T-helper 2 cell treated with Interferon-gamma antibody and Interleukin-4, amounts not matched to agents 100 ng/mL and 5 ng/mL, for 36 hours (primary cell): ENCODE measurements around the gene ARGLU1. TPM values are rescaled to one million over a fixed set of nuclear protein-coding genes. Genes with fewer than 3 reads are reported as not detected.

ENCODE experiments used
- intact Hi-C: fragments of 100-400 bp; cut with micrococcal nuclease; formaldehyde crosslinking; loops from one replicate; pipeline ENCODE4 v1.15.1; 2023
- total RNA-seq: library from RNA; stranded (reverse); gene quantifications from 2 replicates; pipeline ENCODE4 v1.2.3, GENCODE V29; 2022

The ARGLU1 gene
- total RNA-seq, 1 donor from 2014 or later: 89.4 TPM

- intact Hi-C loops: no loop called here
Measured at GRCh38 chr13:106527445-106527801, 40.5 kb downstream of the ARGLU1 start.

- intact Hi-C loops: no loop called here
Measured at GRCh38 chr13:106526738-106527444, 41.0 kb downstream of the ARGLU1 start.

GRCh38 chr13:106525865-106526264 is 42.1 kb downstream of the ARGLU1 start:
- intact Hi-C loops: no loop called here

GRCh38 chr13:106524108-106524507 is 43.8 kb downstream of the ARGLU1 start:
- intact Hi-C loops: no loop called here

GRCh38 chr13:106523576-106523975 is 44.4 kb downstream of the ARGLU1 start:
- intact Hi-C loops: no loop called here

DNA sequence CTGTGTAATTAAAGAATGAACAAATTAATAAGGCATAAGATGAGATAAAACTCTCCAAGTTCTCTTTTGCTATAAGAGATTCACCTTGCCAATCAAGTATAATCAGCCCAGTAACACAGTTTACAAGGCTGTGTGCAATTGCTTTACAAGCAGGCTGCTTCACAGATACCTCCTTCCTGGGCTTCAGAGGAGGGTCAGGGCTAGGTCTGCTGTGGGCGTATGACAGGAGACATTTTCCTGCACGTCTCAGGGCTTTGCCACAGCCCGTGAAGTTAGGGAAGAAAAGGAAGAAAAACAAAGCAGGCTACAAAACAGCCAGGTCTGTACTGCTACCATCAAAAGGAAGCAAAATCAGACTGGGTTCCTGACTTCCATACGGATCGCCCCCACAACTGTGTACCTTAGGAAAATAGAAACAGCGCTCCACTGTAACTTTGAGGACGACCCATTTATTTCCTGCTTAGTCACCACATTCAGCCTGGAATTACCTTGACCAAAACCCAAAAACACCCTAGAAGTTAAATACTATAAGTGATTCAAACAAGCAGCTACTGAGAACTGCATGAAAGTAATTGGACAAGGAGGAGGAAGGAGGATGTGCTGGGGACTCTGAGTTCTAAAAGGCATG is 44.9 kb downstream of the ARGLU1 start:
- intact Hi-C loops: no loop called here

DNA sequence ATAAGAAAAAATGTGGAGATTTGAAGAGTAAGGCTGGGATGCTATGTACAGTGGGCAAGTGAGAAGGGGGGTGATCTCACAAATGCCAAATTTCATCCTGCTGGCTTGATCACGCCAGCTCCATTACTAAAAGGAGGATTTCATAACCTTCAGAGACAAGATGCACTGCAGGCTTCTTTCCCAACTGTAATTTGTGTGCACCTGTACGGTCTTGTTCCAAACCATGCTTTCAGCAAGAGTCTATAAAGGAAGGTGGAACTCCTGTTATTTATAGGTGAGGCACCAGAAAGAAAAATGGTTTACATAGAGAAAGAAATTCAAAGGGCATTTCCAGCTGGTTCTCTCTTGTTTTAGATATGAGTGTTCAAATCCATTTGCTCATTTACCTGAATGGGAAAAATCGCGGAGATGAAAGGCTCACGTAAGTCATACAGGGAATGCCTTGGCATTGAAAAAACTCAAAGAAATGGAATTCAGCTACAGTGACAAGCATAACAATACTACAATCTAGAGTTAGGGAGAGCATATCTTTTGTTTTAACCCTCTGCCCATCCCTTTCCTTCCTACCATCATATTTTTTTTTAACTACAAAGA is 45.7 kb downstream of the ARGLU1 start:
- intact Hi-C loops: no loop called here

- intact Hi-C loops: no loop called here
Measured at GRCh38 chr13:106521095-106521799, 46.7 kb downstream of the ARGLU1 start.

DNA sequence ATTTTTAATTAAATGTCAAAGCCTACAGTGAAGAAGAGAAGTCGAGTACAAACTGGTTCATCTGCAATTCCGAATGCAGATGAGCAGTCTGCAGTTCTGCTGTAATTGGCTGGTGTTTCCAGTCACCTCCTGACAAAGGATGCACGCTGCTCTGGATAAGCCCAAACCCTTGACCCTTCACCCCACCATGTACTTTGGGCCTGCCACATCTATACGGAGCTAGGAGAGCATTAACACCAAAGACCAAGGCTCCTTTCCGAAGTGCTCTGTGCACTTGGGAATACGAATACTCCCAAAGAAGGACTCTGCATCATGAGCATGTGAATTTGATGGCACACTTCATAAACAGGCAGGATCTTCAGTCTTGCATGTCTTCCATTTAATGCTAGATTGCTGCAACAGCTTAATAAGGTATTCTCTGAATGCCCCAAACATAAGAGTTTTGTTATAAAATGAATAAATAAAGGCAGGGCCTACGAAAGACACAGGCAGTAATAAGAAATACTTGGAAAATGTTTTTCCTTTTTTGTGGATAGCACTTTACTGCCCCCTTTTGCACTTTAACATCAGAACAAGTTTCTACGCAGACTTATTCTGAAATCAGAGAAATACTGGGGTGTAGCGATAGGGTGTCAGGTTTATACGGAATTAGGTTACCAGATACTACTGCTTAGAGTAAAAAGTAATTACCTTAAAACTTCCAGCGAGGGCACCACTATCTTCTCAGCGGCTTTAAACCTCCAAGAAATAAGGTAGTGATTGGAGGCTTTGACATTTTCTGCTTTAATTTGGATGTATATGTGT is 47.5 kb downstream of the ARGLU1 start:
- intact Hi-C loops: no loop called here

DNA sequence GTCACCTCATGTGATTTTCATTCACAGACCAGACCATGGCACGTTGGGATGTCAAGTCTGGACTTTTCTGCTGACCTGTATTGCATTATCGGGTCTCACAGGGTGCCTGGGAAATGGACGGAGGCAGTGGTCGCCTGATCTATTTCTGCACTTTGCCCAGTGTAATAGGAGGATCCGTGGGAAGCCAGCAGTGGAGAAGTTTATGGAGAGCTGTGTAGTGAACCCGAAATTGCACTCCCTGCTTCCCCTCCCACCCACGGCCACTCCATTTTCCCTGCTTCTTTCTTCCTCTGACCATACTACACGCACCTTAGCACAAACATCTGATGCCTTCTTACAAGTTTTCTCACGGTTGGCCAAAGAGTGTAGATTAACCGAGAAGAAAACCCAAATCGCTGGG is 49.4 kb downstream of the ARGLU1 start:
- intact Hi-C loops: no loop called here

DNA sequence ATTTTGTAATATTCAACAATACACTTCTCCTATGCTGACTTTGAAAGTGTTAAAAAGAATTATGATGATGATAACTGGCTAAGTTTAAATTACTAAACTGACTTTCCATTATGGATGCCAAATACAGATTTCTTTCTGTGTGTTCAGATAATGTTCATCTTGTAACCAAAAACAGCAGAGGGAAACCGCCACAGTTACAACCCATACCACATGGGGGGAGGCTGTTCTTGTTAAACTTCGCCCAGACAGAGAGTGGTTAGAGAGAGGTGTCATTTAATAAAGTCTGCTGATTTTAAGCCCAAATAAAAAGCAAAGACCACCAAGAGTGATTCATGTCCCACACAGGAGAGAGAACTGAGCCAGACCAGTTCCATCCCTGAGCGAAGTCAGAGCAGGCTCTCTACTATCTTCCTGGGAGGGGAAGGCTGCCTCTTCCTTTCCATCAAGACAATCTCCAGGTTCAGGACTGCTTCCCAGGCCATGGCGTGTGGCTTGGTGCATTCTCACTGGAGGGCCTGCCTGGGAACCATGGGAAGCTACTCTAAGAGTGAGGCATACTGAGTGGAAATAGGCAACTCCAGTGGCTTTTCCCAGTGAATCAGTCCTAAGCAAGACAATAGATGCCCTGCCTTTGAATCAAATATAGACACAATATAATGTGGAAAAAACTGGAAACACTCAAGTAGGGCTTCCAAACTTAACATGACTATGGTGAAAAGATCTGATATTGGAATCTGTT is 50.7 kb downstream of the ARGLU1 start:
- intact Hi-C loops: no loop called here

- intact Hi-C loops: no loop called here
Measured at GRCh38 chr13:106515635-106516254, 52.2 kb downstream of the ARGLU1 start.

DNA sequence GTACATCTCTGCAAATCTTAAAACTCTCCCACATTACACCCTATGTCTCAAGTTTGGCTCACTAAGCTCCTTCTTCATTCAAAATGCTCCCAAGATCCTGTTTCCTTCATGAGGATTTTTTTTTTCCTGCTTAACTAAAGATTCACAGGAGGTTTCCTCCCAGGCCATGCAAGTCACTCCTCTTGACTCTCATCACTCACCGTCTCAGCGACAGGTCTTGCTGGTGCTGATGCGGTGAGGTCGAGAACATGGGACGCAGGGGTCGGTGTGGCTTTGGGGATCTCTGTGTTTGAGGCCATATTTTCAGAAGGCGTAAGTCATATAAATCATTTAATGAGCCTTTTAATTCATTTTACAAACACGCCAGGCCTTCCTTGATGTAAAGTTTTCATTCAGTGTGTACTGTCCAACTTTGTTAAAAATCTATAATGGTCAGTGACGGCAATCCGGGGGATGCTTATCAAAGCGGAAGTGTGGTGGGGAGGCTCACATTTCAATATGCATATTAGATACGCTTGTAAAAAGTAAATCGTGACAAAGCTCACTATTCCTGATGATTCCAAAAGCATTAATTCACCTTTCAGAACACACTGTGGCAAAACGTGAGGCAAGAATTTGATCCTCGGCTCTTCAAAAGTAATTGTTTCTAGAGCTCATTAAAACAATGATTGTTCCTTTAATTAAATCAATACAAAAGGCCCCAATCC is 52.9 kb downstream of the ARGLU1 start:
- intact Hi-C loops: no loop called here

- intact Hi-C loops: no loop called here
Measured at GRCh38 chr13:106513025-106513983, 54.6 kb downstream of the ARGLU1 start.

GRCh38 chr13:106507560-106508274 is 60.2 kb downstream of the ARGLU1 start:
- intact Hi-C loops: no loop called here

GRCh38 chr13:106506286-106506685 is 61.7 kb downstream of the ARGLU1 start:
- intact Hi-C loops: no loop called here

GRCh38 chr13:106505732-106506131 is 62.2 kb downstream of the ARGLU1 start:
- intact Hi-C loops: no loop called here

GRCh38 chr13:106505295-106505694 is 62.6 kb downstream of the ARGLU1 start:
- intact Hi-C loops: no loop called here
